GM12864 (cell line): ENCODE data around the gene CHMP5.

Source experiments
- DNase-seq: peaks from one replicate; pipeline ENCODE4 v3.0.0-alpha.2; 2011; ENCODE audit warnings: low read depth
- H3K4me3 ChIP-seq: 2 replicates; pipeline ENCODE4 v1.5.1; 2011; ENCODE audit warnings: mild to moderate bottlenecking, low read depth, low read length, control low read depth
- TF ChIP-seq, protein P1 (sequence below): IDR thresholded peaks from 2 replicates; pipeline ENCODE4 v1.5.1; 2011; ENCODE audit warnings: low read depth, mild to moderate bottlenecking, moderate library complexity, low read length, control low read depth, inconsistent platforms; ENCODE audit errors: missing control alignments

Gene CHMP5

DNA sequence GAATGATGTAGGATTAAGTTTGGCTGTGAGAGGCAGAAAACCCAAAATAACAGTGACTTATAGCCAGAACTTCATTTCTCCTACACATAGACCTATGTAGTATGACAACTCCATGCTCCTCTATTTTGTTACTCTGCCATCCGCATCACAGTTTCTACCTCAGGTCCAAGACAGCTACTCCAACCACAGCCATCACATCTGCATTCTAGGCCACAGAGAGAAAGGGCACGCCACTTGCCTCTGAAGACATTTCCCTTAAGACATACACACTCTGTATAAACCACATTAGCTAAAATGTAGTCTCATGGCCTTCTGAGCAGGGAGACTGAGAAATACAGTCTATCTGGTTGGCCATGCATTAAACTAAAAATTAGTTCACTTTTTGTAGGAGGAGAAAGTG lies 14.9 kb upstream of the CHMP5 start:
- no peak for DNase-seq
- TF ChIP-seq, protein P1, sequence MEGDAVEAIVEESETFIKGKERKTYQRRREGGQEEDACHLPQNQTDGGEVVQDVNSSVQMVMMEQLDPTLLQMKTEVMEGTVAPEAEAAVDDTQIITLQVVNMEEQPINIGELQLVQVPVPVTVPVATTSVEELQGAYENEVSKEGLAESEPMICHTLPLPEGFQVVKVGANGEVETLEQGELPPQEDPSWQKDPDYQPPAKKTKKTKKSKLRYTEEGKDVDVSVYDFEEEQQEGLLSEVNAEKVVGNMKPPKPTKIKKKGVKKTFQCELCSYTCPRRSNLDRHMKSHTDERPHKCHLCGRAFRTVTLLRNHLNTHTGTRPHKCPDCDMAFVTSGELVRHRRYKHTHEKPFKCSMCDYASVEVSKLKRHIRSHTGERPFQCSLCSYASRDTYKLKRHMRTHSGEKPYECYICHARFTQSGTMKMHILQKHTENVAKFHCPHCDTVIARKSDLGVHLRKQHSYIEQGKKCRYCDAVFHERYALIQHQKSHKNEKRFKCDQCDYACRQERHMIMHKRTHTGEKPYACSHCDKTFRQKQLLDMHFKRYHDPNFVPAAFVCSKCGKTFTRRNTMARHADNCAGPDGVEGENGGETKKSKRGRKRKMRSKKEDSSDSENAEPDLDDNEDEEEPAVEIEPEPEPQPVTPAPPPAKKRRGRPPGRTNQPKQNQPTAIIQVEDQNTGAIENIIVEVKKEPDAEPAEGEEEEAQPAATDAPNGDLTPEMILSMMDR = no peak
- H3K4me3 ChIP-seq = no peak overlapping the region

- TF ChIP-seq, protein P1 = no peak
- no peak for DNase-seq
- H3K4me3 ChIP-seq = no peak overlapping the region
Measured at GRCh38 chr9:33250458-33250995, 14.3 kb upstream of the CHMP5 start.

GRCh38 chr9:33254211-33254610 lies 10.6 kb upstream of the CHMP5 start:
- DNase-seq = no peak
- TF ChIP-seq, protein P1 = no peak

GRCh38 chr9:33255014-33255413 lies 9.8 kb upstream of the CHMP5 start:
- DNase-seq = no peak
- H3K4me3 ChIP-seq = no peak overlapping the region
- TF ChIP-seq, protein P1 = no peak

More at GRCh38 chr9:33254211-33254610, 10.6 kb upstream of the CHMP5 start:
- no peak overlapping the region for H3K4me3 ChIP-seq

DNA sequence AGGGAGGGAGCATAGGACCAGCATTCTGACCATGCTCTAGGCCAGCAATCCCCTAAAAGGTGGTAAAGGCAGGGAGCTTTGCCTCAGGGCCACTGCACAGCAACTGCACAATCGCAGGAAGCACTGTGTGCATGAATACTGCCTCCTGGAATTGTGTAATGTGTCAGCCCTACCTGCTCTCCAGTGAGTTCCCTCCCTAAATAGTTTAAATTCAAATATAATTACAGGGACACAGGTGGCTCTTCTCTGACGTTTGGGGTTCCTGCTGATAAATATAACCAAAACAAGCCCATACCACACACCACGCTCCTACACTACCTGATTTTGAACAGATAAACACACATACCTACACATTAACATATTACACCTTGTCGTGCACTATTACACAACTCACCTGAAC lies 9.4 kb upstream of the CHMP5 start:
- no peak overlapping the region for H3K4me3 ChIP-seq
- TF ChIP-seq, protein P1 = no peak

GRCh38 chr9:33256236-33256635 lies 8.6 kb upstream of the CHMP5 start:
- TF ChIP-seq, protein P1 = no peak
- DNase-seq = no peak
- no peak overlapping the region for H3K4me3 ChIP-seq

More for the DNA sequence above, 9.4 kb upstream of the CHMP5 start:
- DNase-seq = no peak

DNA sequence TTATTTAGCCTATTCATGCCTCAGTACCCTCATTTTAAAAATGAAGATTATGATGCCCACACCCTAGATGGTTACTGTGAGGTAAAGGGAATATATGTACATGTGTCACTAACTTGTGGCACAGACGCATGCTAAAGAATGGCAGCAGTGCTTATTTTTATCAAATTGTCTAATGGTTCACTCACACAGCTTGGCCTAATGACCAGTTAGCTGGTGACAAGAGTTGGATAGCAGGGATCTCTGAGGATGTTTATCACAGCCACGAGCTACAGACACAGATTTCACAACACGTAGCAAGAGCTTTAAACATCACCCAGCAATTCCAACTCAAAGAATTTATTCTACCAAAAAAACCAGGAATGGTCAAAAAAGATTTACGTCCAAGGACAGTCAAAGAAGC lies 7.6 kb upstream of the CHMP5 start:
- no peak for DNase-seq
- TF ChIP-seq, protein P1 = no peak
- H3K4me3 ChIP-seq = no peak overlapping the region
